Anterior cingulate cortex (tissue), 58 donors: Measurements from ENCODE around the gene TERT.
"Not testable (repeated sequence)": the region's sequence is repeated elsewhere in the genome, so short reads cannot be mapped to it uniquely, and the experiment has no call there.

Source experiments
- DNase-seq, 58 donors: peaks; one replicate each; lab custom pipeline; 2025; lab: John Stamatoyannopoulos, UW

TERT gene

DNA sequence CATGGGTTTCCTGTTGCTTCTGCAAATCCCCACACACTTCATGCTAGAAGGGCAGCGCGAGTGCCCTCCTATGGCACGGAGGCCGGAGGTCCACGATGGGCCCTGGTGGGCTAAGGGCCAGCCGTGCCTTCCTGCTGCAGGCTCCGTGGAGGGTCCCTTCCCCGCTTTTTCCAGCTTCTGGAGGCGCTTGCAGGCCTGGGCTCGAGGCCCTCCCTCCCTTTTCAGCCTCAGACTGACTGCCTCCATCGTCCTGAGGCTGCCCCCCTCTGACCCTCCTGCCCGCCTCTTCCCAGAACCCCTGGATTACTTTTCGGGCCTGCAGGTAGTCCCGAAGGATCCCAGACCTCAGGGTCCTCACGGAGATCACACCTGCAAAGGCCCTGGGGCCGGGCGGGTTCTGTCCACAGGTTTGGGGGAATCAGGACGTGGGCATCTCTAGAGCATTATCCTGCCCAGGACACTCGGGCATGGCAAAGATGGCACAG is 3.2 kb upstream of the TERT start:
- DNase-seq: no peak

DNA sequence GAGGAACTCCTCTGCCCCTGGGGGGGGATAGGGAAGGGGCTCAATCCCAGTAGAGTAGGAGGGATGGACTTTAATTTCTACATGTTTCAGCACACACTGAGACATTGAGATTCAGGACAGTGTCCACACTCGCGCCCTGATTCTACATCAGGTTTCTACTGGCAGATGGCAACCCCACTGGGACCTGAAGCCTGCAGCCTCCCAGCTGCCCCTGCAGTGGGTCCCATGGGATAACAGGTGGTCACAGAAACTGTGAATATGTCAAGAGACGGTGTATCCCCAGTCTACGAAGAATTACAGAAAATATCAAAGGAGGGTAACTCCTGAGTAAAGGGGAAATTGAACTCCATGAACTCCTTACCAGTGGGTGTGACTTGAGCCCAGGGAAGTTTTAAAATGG is 2.4 kb upstream of the TERT start:
- DNase-seq: no peak

DNA sequence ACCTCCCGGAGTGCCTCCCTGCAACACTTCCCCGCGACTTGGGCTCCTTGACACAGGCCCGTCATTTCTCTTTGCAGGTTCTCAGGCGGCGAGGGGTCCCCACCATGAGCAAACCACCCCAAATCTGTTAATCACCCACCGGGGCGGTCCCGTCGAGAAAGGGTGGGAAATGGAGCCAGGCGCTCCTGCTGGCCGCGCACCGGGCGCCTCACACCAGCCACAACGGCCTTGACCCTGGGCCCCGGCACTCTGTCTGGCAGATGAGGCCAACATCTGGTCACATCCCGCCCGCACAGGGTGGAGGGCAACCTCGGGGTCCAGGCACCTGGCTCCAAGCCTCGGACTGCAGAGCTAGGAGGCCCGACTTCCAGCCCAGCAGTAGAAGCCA is 776 bp upstream of the TERT start:
- DNase-seq: no peak

DNA sequence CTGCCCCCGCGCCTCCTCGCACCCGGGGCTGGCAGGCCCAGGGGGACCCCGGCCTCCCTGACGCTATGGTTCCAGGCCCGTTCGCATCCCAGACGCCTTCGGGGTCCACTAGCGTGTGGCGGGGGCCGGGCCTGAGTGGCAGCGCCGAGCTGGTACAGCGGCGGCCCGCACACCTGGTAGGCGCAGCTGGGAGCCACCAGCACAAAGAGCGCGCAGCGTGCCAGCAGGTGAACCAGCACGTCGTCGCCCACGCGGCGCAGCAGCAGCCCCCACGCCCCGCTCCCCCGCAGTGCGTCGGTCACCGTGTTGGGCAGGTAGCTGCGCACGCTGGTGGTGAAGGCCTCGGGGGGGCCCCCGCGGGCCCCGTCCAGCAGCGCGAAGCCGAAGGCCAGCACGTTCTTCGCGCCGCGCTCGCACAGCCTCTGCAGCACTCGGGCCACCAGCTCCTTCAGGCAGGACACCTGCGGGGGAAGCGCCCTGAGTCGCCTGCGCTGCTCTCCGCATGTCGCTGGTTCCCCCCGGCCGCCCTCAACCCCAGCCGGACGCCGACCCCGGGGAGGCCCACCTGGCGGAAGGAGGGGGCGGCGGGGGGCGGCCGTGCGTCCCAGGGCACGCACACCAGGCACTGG is 548 bp downstream of the TERT start:
- DNase-seq: no peak

DNA sequence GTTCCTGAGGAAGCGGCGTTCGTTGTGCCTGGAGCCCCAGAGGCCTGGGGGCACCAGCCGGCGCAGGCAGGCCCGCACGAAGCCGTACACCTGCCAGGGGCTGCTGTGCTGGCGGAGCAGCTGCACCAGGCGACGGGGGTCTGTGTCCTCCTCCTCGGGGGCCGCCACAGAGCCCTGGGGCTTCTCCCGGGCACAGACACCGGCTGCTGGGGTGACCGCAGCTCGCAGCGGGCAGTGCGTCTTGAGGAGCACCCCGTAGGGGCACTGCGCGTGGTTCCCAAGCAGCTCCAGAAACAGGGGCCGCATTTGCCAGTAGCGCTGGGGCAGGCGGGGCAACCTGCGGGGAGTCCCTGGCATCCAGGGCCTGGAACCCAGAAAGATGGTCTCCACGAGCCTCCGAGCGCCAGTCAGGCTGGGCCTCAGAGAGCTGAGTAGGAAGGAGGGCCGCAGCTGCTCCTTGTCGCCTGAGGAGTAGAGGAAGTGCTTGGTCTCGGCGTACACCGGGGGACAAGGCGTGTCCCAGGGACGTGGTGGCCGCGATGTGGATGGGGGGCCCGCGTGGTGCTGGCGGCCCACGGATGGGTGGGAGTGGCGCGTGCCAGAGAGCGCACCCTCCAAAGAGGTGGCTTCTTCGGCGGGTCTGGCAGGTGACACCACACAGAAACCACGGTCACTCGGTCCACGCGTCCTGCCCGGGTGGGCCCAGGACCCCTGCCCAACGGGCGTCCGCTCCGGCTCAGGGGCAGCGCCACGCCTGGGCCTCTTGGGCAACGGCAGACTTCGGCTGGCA is 1.3 kb downstream of the TERT start:
- DNase-seq: no peak

DNA sequence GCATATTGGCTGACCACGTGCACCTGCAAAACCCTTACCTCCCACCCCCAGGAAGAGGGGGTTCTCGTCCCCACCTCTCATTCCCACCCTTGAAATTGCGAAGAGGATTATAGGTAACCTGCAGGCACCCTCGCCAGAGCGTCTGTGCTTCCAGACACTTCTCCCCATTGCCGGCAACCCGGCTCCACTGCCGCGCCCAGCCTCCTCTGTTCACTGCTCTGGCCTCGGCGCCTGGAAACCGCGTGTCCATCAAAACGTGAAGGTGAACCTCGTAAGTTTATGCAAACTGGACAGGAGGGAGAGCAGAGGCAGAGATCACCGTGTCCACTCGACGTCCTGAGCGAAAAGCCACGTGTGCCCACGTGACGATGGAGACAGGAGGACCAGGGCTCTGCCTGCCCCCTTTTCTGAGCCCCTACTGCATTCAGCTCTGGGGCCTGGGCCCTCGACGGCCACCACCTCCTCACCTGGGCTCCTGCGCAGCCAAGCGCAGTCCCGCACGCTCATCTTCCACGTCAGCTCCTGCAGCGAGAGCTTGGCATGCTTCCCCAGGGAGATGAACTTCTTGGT is 1.9 kb downstream of the TERT start:
- DNase-seq: no peak

DNA sequence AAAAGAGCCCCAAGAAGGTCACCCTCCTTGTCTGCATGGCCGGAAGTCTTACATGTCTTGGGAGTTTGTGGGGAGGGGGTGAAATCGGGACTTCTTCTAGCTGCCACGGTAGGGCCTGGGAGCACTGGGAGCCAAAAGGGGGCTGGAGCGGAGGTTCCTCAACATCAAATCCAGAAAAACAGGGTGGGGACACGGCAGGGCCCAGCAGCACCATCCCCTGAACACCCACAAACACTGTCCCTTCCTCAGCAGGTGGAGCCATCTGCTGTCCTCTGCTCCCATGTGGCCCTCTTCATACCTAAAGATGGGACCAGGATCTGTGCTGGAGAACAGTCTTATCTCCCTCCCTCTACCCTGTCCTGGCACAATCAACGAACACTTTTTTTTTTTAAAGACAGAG is 2.7 kb downstream of the TERT start:
- no peak for DNase-seq

DNA sequence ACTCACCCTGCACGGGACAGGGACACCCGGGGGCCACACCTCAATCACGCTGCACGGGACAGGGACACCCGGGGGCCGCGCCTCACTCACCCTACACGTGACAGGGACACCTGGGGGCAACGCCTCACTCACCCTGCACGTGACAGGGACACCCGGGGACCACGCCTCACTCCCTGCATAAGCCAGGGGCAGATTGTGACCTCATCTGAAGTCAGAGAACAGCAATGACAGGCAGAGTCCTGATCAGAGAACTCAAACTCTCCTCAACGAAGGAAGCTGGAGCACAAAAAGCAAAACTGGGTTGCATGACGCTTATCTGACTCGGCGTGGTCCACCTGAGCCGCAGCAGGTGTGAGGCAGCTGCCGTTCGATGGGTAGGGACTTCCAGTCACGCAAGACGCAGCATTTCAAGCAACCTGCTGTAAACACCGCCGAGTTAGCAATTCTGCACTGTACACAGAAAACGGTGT is 3.2 kb downstream of the TERT start:
- no peak for DNase-seq

DNA sequence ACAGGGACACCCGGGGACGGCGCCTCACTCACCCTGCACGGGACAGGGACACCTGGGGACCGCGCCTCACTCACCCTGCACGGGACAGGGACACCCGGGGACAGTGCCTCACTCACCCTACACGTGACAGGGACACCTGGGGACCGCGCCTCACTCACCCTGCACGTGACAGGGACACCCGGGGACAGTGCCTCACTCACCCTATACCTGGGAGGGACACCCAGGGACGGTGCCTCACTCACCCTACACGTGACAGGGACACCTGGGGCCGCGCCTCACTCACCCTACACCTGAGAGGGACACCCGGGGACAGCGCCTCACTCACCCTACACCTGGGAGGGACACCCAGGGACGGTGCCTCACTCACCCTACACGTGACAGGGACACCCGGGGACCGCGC is 3.9 kb downstream of the TERT start:
- DNase-seq: not testable (repeated sequence)

DNA sequence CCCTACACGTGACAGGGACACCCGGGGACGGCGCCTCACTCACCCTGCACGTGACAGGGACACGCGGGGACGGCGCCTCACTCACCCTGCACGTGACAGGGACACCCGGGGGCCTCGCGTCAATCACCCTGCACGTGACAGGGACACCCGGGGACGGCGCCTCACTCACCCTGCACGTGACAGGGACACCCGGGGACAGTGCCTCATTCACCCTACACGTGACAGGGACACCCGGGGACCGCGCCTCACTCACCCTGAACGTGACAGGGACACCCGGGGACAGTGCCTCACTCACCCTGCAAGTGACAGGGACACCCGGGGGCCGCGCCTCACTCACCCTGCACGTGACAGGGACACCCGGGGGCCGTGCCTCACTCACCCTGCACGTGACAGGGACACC is 5.3 kb downstream of the TERT start:
- not testable (repeated sequence) for DNase-seq

DNA sequence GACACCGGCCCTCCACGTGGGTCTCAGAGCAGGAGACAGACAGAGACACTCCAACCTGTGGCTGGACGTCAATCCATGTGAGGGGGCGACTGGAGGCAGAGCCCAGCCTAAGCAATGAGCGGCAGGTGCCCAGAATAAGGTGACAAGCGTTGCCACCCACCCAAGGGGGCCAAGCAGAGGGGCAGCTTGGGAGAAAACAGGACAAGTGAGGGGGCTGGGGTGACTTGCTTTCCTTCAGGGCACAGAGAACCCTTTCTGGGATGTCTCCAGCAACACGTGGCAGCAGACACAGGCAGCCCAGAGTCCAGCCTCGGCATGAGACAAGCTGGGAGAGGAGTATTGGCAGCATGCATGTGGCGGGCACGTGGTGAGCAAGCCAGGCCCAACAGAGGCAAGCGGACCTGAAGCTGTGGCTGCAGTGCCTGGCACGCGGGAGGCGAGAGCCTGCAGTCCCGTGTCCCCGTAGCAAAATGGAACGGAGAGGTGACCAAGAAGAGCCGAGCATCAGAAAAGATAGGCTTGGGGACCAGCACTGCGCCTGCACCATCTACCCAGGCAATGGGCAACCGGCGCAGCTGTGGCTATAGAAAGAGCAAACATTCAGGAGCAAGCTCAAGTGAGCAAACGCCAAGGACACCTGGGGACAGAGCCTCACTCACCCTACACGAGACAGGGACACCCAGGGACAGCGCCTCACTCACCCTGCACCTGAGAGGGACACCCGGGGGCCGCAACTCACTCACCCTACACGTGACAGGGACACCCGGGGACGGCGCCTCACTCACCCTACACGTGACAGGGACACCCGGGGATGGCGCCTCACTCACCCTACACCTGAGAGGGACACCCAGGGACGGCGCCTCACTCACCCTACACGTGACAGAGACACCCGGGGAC is 6.2 kb downstream of the TERT start:
- DNase-seq: no peak

DNA sequence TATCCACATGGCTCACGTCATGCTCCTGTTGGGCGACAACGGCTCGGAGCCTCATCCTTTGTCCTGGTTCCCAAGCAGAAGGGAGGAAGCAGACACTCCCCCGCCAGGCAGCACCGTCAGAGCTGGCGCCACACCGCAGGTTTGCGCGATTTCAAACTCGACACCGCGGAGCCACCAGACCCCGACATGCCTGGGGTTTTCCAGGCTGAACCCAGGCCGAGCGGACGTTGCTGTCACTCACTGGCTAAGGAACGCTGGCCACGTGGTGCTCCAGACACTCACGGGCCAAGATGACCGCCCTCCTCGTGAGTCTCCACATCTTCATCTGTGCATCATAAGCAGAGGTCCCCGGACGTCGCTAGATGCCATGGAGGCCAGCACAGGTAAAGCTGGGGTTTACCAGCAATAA is 9.0 kb downstream of the TERT start:
- no peak for DNase-seq

DNA sequence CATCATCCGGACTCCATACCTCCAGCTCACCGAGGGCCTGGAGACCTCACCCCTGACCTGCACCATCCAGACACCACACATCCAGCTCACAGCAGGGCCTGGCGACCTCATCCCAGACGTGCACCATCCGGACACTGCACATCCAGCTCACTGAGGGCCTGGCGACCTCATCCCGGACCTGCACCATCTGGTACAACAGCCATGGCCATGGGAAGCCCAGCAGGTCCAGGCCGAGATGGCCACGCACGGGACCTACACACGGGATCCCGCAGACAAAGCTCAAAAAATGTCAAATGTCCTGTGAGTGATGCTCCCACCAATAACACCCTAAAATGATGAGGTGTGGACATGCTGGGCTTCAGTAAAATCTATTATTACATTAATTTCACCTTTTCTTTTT is 9.7 kb downstream of the TERT start:
- no peak for DNase-seq

DNA sequence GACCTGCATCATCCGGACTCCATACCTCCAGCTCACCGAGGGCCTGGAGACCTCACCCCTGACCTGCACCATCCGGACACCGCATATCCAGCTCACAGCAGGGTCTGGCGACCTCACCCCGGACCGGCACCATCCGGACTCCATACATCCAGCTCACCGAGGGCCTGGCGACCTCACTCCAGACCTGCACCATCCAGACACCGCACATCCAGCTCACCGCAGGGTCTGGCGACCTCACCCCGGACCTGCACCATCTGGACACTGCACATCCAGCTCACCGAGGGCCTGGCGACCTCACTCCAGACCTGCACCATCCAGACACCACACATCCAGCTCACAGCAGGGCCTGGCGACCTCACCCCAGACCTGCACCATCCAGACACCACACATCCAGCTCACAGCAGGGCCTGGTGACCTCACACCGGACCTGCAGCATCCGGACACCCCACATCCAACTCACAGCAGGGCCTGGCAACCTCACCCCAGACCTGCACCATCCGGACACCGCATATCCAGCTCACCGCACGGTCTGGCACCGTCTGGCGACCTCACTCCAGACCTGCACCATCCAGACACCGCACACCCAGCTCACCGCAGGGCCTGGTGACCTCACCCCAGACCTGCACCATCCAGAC is 10.4 kb downstream of the TERT start:
- DNase-seq: not testable (repeated sequence)

DNA sequence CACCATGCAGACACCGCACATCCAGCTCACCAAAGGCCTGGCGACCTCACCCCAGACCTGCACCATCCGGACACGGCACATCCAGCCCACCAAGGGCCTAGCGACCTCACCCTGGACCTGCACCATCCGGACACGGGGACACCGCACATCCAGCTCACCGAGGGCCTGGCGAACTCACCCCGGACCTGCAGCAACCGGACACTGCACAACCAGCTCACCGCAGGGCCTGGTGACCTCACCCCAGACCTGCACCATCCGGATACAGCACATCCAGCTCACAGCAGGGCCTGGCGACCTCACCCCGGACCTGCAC is 11.2 kb downstream of the TERT start:
- DNase-seq: not testable (repeated sequence)

DNA sequence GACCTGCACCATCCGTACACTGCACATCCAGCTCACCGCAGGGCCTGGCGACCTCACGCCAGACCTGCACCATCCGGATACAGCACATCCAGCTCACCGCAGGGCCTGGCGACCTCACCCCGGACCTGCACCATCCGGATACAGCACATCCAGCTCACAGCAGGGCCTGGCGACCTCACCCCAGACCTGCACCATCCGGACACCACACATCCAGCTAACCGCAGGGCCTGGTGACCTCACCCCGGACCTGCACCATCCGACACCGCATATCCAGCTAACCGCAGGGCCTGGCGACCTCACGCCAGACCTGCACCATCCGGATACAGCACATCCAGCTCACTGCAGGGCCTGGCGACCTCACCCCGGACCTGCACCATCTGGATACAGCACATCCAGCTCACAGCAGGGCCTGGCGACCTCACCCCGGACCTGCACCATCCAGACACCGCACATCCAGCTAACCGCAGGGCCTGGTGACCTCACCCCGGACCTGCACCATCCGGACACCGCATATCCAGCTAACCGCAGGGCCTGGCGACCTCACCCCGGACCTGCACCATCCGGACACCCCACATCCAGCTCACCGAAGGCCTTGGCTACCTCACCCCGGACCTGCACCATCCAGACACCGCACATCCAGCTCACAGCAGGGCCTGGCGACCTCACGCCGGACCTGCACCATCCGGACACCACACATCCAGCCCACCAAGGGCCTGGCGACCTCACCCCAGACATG is 11.7 kb downstream of the TERT start:
- not testable (repeated sequence) for DNase-seq

DNA sequence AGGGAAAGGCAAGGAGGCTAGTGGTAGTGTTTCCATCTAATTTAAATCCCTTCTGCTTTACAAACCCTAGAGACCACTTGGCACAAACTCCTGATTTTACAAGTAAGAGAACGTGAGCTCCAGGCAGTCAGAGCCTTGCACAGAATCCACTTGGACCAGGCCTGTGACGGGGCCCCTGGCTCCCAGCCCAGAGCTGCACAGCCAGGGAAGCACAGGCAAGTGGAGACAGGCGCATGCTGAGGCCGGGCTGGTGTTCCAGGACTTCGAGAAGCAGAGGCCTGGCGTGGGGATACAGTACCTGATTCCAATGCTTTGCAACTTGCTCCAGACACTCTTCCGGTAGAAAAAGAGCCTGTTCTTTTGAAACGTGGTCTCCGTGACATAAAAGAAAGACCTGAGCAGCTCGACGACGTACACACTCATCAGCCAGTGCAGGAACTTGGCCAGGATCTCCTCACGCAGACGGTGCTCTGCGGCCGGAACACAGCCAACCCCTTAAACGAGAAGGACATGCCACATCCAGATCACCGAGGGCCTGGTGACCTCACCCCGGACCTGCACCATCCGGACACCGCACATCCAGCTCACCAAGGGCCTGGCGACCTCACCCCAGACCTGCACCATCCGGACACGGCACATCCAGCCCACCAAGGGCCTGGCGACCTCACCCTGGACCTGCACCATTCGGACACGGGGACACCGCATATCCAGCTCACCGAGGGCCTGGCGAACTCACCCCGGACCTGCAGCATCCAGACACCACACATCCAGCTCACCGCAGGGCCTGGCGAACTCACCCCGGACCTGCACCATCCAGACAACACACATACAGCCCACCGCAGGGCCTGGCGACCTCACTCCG is 12.5 kb downstream of the TERT start:
- no peak for DNase-seq

DNA sequence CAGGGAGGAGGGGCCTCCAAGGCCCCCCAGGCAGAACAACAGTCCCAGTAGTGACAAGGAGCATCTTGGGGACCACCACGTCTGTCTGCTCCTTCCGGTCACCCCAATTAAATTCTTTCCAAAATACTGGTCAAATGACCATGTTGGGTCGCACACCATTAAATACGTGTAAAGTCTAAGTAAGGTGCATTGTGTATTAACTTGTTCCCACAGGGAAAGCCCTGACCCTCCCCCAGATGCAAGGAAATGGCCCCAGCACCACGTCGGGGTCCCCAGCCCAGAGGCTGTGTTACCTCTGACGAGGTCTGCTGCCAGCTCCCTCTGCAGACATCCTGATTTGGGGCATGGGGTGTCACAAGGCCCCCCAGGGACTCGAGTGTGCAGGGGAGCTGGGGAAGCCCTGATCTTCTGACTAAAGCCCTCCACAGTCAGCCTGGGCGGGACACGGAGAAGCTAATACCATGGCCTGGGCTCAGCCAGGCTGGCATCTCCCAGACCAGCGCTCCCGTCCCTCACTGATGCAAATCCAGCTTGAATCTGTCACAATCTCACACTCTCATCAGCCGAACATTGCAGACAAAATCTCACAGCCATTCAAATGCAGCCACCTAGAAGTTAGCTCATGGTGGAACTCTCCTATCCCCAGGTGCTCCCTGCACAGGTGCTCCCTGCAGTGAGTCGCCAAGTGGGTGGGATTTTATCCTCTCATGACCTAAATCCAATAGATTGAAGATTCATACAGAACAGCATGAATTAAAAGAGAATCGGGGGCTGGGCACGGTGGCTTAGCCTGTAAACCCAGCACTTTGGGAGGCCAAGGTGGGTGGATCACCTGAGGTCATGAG is 13.6 kb downstream of the TERT start:
- DNase-seq: no peak
